Natural killer cell (primary cell): ENCODE results near the gene GRM4. TPM values are rescaled to one million over a fixed set of nuclear protein-coding genes. Genes with fewer than 3 reads are reported as not detected.

Source experiments
- ATAC-seq, 3 donors: fragments of 150-1000 bp in 2 of 3; fragments of 200-7000 bp in 1 of 3; cut with Tn5 transposase; 1 replicate in 1 of 3; 2 replicates in 2 of 3; pipeline ENCODE4 v1.10.0; 2021; ENCODE audit warnings: mild to moderate bottlenecking in 2 of 3, moderate library complexity in 2 of 3
- DNase-seq, 2 donors: peaks; one replicate each; pipeline versions ENCODE4 v3.0.0 to v3.0.0-alpha.2; 2013 to 2021; ENCODE audit warnings: mixed read lengths in 1 of 2
- H3K27ac ChIP-seq: one replicate; pipeline ENCODE4 v1.5.1; 2013; ENCODE audit warnings: mild to moderate bottlenecking, low read length
- H3K27me3 ChIP-seq: one replicate; pipeline ENCODE4 v1.6.1; 2013; ENCODE audit warnings: low read length; ENCODE audit not compliant: control insufficient read depth, insufficient read depth
- H3K36me3 ChIP-seq: one replicate; pipeline ENCODE4 v1.6.1; 2013; ENCODE audit warnings: low read length; ENCODE audit not compliant: control insufficient read depth, insufficient read depth
- H3K4me1 ChIP-seq: one replicate; pipeline ENCODE4 v1.6.1; 2013; ENCODE audit warnings: low read length; ENCODE audit not compliant: control insufficient read depth, insufficient read depth
- H3K4me3 ChIP-seq: one replicate; pipeline ENCODE4 v1.5.1; 2013; ENCODE audit warnings: low read length
- H3K9me3 ChIP-seq: one replicate; pipeline ENCODE4 v1.6.1; 2013; ENCODE audit warnings: low read length; ENCODE audit not compliant: control insufficient read depth, insufficient read depth
- H3K27ac Mint-ChIP-seq, 2 donors: one replicate each; pipeline ENCODE4 v1.8.0; 2022; ENCODE audit warnings: mild to moderate bottlenecking in 2 of 2, mixed read lengths in 2 of 2, moderate library complexity in 1 of 2
- H3K27me3 Mint-ChIP-seq, 2 donors: one replicate each; pipeline ENCODE4 v1.8.0; 2022; ENCODE audit warnings: low read depth in 2 of 2, mixed read lengths in 2 of 2
- H3K36me3 Mint-ChIP-seq: one replicate; pipeline ENCODE4 v1.8.0; 2022; ENCODE audit warnings: mixed read lengths
- H3K4me1 Mint-ChIP-seq, 2 donors: one replicate each; pipeline ENCODE4 v1.8.0; 2022; ENCODE audit warnings: mixed read lengths in 2 of 2
- H3K4me3 Mint-ChIP-seq: one replicate; pipeline ENCODE4 v1.8.0; 2022; ENCODE audit warnings: mild to moderate bottlenecking, moderate library complexity, mixed read lengths
- H3K9me3 Mint-ChIP-seq, 2 donors: one replicate each; pipeline ENCODE4 v1.8.0; 2022; ENCODE audit warnings: mixed read lengths in 2 of 2
- CTCF ChIP-seq: fragments of 200-600 bp; IDR thresholded peaks from one replicate; pipeline ENCODE4 v1.8.0; 2022; ENCODE audit warnings: antibody characterized with exemption
- WGBS: methylation state at CpG from one replicate; pipeline ENCODE4 v1.1.7; 2013; ENCODE audit warnings: missing lambda C conversion rate; ENCODE audit not compliant: insufficient coverage; 5-methylcytosine and 5-hydroxymethylcytosine counted together
- intact Hi-C: fragments of 100-400 bp; cut with micrococcal nuclease; formaldehyde crosslinking; loops from one replicate; pipeline ENCODE4 v1.14.2; 2022
- total RNA-seq, 4 donors: library from RNA; stranded (reverse); fragments of 120-200 nt in 1 of 4; gene quantifications; one replicate each; pipeline versions ENCODE4 v1.2.3 to v1.2.4, GENCODE V29; 2013 to 2022

Gene GRM4
- total RNA-seq, 3 donors from 2014 or later (not counting 1 experiment from before 2014, with no cell fraction given), result not detected

GRCh38 chr6:34041385-34041784 is 104.5 kb downstream of the GRM4 start:
- H3K27ac Mint-ChIP-seq, result no peak overlapping the region
- H3K27ac ChIP-seq, result no peak overlapping the region
- peaks cover 14% of the 10 kb centered on the region for H3K4me1 ChIP-seq
- no peak overlapping the region for H3K4me3 ChIP-seq
- no peaks in the 10 kb centered on the region for H3K36me3 ChIP-seq
- intact Hi-C loops, result no loop called here
- H3K36me3 Mint-ChIP-seq, result no peaks in the 10 kb centered on the region
- DNase-seq (no peak), ATAC-seq (no peak)
- H3K27me3 Mint-ChIP-seq, result peaks cover 2 to 7% of the 10 kb centered on the region in 2 donors
- H3K9me3 Mint-ChIP-seq, result no peaks in the 10 kb centered on the region
- peaks cover 16 to 22% of the 10 kb centered on the region in 2 donors for H3K4me1 Mint-ChIP-seq
- 83% methylated on average over 5 of the region's 6 CpGs for WGBS
- no peaks in the 10 kb centered on the region for H3K27me3 ChIP-seq
- H3K4me3 Mint-ChIP-seq, result no peak overlapping the region
- no peaks in the 10 kb centered on the region for H3K9me3 ChIP-seq
- no peak for TF ChIP-seq CTCF

- ATAC-seq (no peak), DNase-seq (no peak)
- Mint-ChIP-seq H3K36me3 (no peaks in the 10 kb centered on the region), H3K9me3 (no peaks in the 10 kb centered on the region), H3K4me3 (no peak overlapping the region), H3K27ac (no peak overlapping the region), H3K27me3 (peaks cover 6 to 8% of the 10 kb centered on the region in 2 donors), H3K4me1 (peaks cover 9 to 11% of the 10 kb centered on the region in 2 donors)
- TF ChIP-seq CTCF, result no peak
- intact Hi-C loops, result no loop called here
- Histone ChIP-seq H3K4me1 (peaks cover 3% of the 10 kb centered on the region), H3K36me3 (no peaks in the 10 kb centered on the region), H3K4me3 (no peak overlapping the region), H3K9me3 (no peaks in the 10 kb centered on the region), H3K27ac (no peak overlapping the region), H3K27me3 (no peaks in the 10 kb centered on the region)
- 87% methylated on average over 11 of the region's 11 CpGs for WGBS
These were observed 105.9 kb downstream of the GRM4 start for GRCh38 chr6:34039943-34040342.

- no peaks in the 10 kb centered on the region for H3K9me3 ChIP-seq
These were observed 108.7 kb downstream of the GRM4 start for GRCh38 chr6:34037151-34037550.

More at GRCh38 chr6:34037151-34037550, 108.7 kb downstream of the GRM4 start:
- DNase-seq, result no peak
- H3K4me3 ChIP-seq, result no peak overlapping the region
- TF ChIP-seq CTCF, result no peak
- H3K27me3 ChIP-seq, result no peaks in the 10 kb centered on the region
- H3K27me3 Mint-ChIP-seq, result peaks cover 15 to 16% of the 10 kb centered on the region in 2 donors
- H3K27ac Mint-ChIP-seq, result no peak overlapping the region
- no peak overlapping the region for H3K4me3 Mint-ChIP-seq
- no peaks in the 10 kb centered on the region for H3K4me1 Mint-ChIP-seq
- no peak overlapping the region for H3K27ac ChIP-seq
- intact Hi-C loops, result no loop called here
- 73% methylated on average over 3 of the region's 3 CpGs for WGBS
- no peaks in the 10 kb centered on the region for H3K9me3 Mint-ChIP-seq
- no peak for ATAC-seq
- H3K36me3 ChIP-seq, result no peaks in the 10 kb centered on the region
- H3K36me3 Mint-ChIP-seq, result no peaks in the 10 kb centered on the region
- no peaks in the 10 kb centered on the region for H3K4me1 ChIP-seq
